IMR-90 (cell line): ENCODE results near the gene CCPG1. TPM values are rescaled to one million over a fixed set of nuclear protein-coding genes. Genes with fewer than 3 reads are reported as not detected.

Source experiments
- ATAC-seq: fragments of 200-7000 bp; cut with Tn5 transposase; 2 replicates; pipeline ENCODE4 v1.9.1; 2020; ENCODE audit warnings: low read depth, mild to moderate bottlenecking, moderate library complexity
- BruUV-seq: library from RNA; stranded (reverse); fragments of 400-500 nt; replicated peaks from 2 replicates; lab custom pipeline; 2021; lab: Mats Ljungman, UMichigan
- CTCF ChIA-PET: fragments of 300-600 bp; formaldehyde crosslinking; extraction: SDS; loops from one replicate; lab custom pipeline; 2021; ENCODE audit warnings: antibody characterized with exemption; lab: Yijun Ruan, JAX
- POLR2A ChIA-PET: fragments of 300-600 bp; sonication (Branson Sonifier 250); formaldehyde crosslinking; loops from one replicate; lab custom pipeline; 2022; ENCODE audit warnings: antibody characterized with exemption; ENCODE audit not compliant: unreplicated experiment; lab: Charles Lee
- DNase-seq: peaks from one replicate; pipeline ENCODE4 v3.0.0; 2013
- H2AFZ ChIP-seq: replicated peaks from 2 replicates; pipeline ENCODE3; 2013; ENCODE audit warnings: low read length, mild to moderate bottlenecking; ENCODE audit not compliant: poor library complexity
- H2AK5ac ChIP-seq: 2 replicates; pipeline ENCODE4 v1.6.1; 2013; ENCODE audit warnings: low read depth, low read length, inconsistent platforms
- H2AK9ac ChIP-seq: replicated peaks from 2 replicates; pipeline ENCODE3; 2013; ENCODE audit warnings: mild to moderate bottlenecking, low read depth, low read length, moderate library complexity; ENCODE audit not compliant: poor library complexity
- H2BK120ac ChIP-seq: 2 replicates; pipeline ENCODE4 v1.6.1; 2013; ENCODE audit warnings: low read depth, low read length, inconsistent platforms
- H2BK15ac ChIP-seq: 3 replicates; pipeline ENCODE4 v1.6.1; 2013; ENCODE audit warnings: low read depth, low read length, inconsistent platforms
- H2BK20ac ChIP-seq: 2 replicates; pipeline ENCODE4 v1.6.1; 2013; ENCODE audit warnings: low read depth, mild to moderate bottlenecking, inconsistent platforms, low read length, moderate library complexity
- H2BK5ac ChIP-seq: 2 replicates; pipeline ENCODE4 v1.6.1; 2013; ENCODE audit warnings: mild to moderate bottlenecking, low read depth, low read length, inconsistent platforms; ENCODE audit not compliant: poor library complexity, severe bottlenecking
- H3K14ac ChIP-seq: replicated peaks from 2 replicates; pipeline ENCODE4 v1.6.1; 2013; ENCODE audit warnings: low read depth, low read length, inconsistent platforms
- H3K18ac ChIP-seq: 2 replicates; pipeline ENCODE4 v1.6.1; 2013; ENCODE audit warnings: low read depth, low read length, control low read depth
- H3K23ac ChIP-seq: 2 replicates; pipeline ENCODE4 v1.6.1; 2013; ENCODE audit warnings: low read depth, low read length, inconsistent platforms
- H3K27ac ChIP-seq: 2 replicates; pipeline ENCODE4 v1.5.1; 2013; ENCODE audit warnings: mild to moderate bottlenecking, control low read depth, low read length; ENCODE audit not compliant: insufficient read depth
- H3K27me3 ChIP-seq: 2 replicates; pipeline ENCODE4 v1.6.1; 2013; ENCODE audit warnings: low read length; ENCODE audit not compliant: control insufficient read depth, insufficient read depth
- H3K36me3 ChIP-seq: 2 replicates; pipeline ENCODE4 v1.6.1; 2013; ENCODE audit warnings: low read length, mixed read lengths; ENCODE audit not compliant: control insufficient read depth, insufficient read depth
- H3K4ac ChIP-seq: 2 replicates; pipeline ENCODE4 v1.6.1; 2013; ENCODE audit warnings: low read depth, low read length, inconsistent platforms
- H3K4me1 ChIP-seq: 2 replicates; pipeline ENCODE4 v1.6.1; 2013; ENCODE audit warnings: low read length, mixed read lengths; ENCODE audit not compliant: control insufficient read depth, insufficient read depth
- H3K4me2 ChIP-seq: 2 replicates; pipeline ENCODE4 v1.6.1; 2013; ENCODE audit warnings: low read depth, mild to moderate bottlenecking, control low read depth, low read length, moderate library complexity
- H3K4me3 ChIP-seq: 2 replicates; pipeline ENCODE4 v1.5.1; 2013; ENCODE audit warnings: low read depth, mild to moderate bottlenecking, control low read depth, low read length, moderate library complexity; ENCODE audit not compliant: insufficient read depth
- H3K56ac ChIP-seq: 2 replicates; pipeline ENCODE4 v1.6.1; 2013; ENCODE audit warnings: low read length, inconsistent platforms; ENCODE audit not compliant: insufficient read depth; ENCODE audit errors: extremely low read depth
- H3K79me1 ChIP-seq, 2 experiments: 2 replicates each; pipeline ENCODE4 v1.6.1; 2013; ENCODE audit warnings: low read length in 2 of 2, inconsistent platforms in 1 of 2, low read depth in 1 of 2
- H3K9ac ChIP-seq: 2 replicates; pipeline ENCODE4 v1.6.1; 2013; ENCODE audit warnings: low read depth, low read length, control low read depth
- H3K9me1 ChIP-seq: 2 replicates; pipeline ENCODE4 v1.6.1; 2013; ENCODE audit warnings: low read length, inconsistent platforms; ENCODE audit not compliant: insufficient read depth
- H3K9me3 ChIP-seq: 2 replicates; pipeline ENCODE4 v1.6.1; 2013; ENCODE audit warnings: low read length; ENCODE audit not compliant: control insufficient read depth, insufficient read depth
- H4K20me1 ChIP-seq: 2 replicates; pipeline ENCODE4 v1.6.1; 2013; ENCODE audit warnings: low read length, inconsistent platforms; ENCODE audit not compliant: insufficient read depth
- H4K5ac ChIP-seq: 2 replicates; pipeline ENCODE4 v1.6.1; 2013; ENCODE audit warnings: mild to moderate bottlenecking, low read depth, low read length, control low read depth
- H4K8ac ChIP-seq, 2 experiments: 2 replicates each; pipeline ENCODE4 v1.6.1; 2013; ENCODE audit warnings: low read depth in 2 of 2, low read length in 2 of 2, control low read depth in 1 of 2, inconsistent platforms in 1 of 2
- H4K91ac ChIP-seq: 2 replicates; pipeline ENCODE4 v1.6.1; 2013; ENCODE audit warnings: low read depth, low read length, inconsistent platforms; ENCODE audit not compliant: insufficient read depth
- BHLHE40 ChIP-seq: fragments of 150-350 bp; IDR thresholded peaks from 2 replicates; pipeline ENCODE4 v1.6.1; 2016; ENCODE audit warnings: mild to moderate bottlenecking, low read depth, low read length
- CEBPB ChIP-seq: IDR thresholded peaks from 2 replicates; pipeline ENCODE4 v1.6.1; 2012; ENCODE audit warnings: low read depth, low read length, improper control_type of control experiment
- CHD1 ChIP-seq: IDR thresholded peaks from 2 replicates; pipeline ENCODE4 v1.6.1; 2012; ENCODE audit warnings: low read depth, low read length, improper control_type of control experiment
- FOS ChIP-seq: fragments of 150-350 bp; IDR thresholded peaks from 2 replicates; pipeline ENCODE4 v1.6.1; 2016; ENCODE audit warnings: low read depth, low read length
- MAFK ChIP-seq: IDR thresholded peaks from 2 replicates; pipeline ENCODE4 v1.6.1; 2012; ENCODE audit warnings: low read depth, low read length, improper control_type of control experiment
- MAZ ChIP-seq: IDR thresholded peaks from 2 replicates; pipeline ENCODE4 v1.6.1; 2012; ENCODE audit warnings: low read depth, mild to moderate bottlenecking, low read length, improper control_type of control experiment, moderate library complexity, borderline replicate concordance
- MXI1 ChIP-seq: IDR thresholded peaks from 2 replicates; pipeline ENCODE4 v1.6.1; 2012; ENCODE audit warnings: low read depth, mild to moderate bottlenecking, low read length, moderate library complexity, borderline replicate concordance
- NFE2L2 ChIP-seq: fragments of 150-350 bp; IDR thresholded peaks from 2 replicates; pipeline ENCODE4 v1.6.1; 2016; ENCODE audit warnings: low read depth, mild to moderate bottlenecking, low read length
- POLR2A ChIP-seq: IDR thresholded peaks from 2 replicates; pipeline ENCODE4 v1.6.1; 2012; ENCODE audit warnings: mild to moderate bottlenecking, low read depth, low read length
- RAD21 ChIP-seq: IDR thresholded peaks from 2 replicates; pipeline ENCODE4 v1.6.1; 2012; ENCODE audit warnings: low read length, improper control_type of control experiment
- RCOR1 ChIP-seq: IDR thresholded peaks from 2 replicates; pipeline ENCODE4 v1.6.1; 2012; ENCODE audit warnings: mild to moderate bottlenecking, low read length, improper control_type of control experiment; ENCODE audit not compliant: insufficient replicate concordance
- RFX5 ChIP-seq: IDR thresholded peaks from 2 replicates; pipeline ENCODE4 v1.8.0; 2012; ENCODE audit warnings: low read depth, mild to moderate bottlenecking, low read length, moderate library complexity
- SMC3 ChIP-seq: fragments of 150-350 bp; IDR thresholded peaks from 2 replicates; pipeline ENCODE4 v1.6.1; 2016; ENCODE audit warnings: low read depth, mild to moderate bottlenecking, antibody characterized with exemption, low read length, moderate library complexity
- whole genome bisulfite sequencing, 2 experiments: methylation state at CpG; one replicate each; pipeline versions ENCODE4 v1.1.5 to v1.1.7; 2013; ENCODE audit warnings: missing lambda C conversion rate in 2 of 2; ENCODE audit not compliant: insufficient read length in 1 of 2; ENCODE audit errors: extremely low coverage in 2 of 2; 5-methylcytosine and 5-hydroxymethylcytosine counted together
- dilution Hi-C: fragments of 300-500 bp; cut with HindIII; formaldehyde crosslinking; loops from one replicate; pipeline ENCODE4 v1.14.3; 2018; ENCODE audit warnings: low sequenced_read_pairs; ENCODE audit not compliant: unreplicated experiment
- in situ Hi-C: fragments of 300-500 bp; cut with MboI; formaldehyde crosslinking; loops from 3 replicates; pipeline ENCODE4 v1.14.3; 2019; ENCODE audit warnings: low sequenced_read_pairs, inconsistent platforms, mixed read lengths
- intact Hi-C: fragments of 100-400 bp; cut with micrococcal nuclease; formaldehyde crosslinking; loops from 2 replicates; pipeline ENCODE4 v1.10.0; 2022
- polyA plus RNA-seq, 3 experiments: library from polyadenylated mRNA; depleted of rRNA; stranded (reverse); fragments of >200 nt; gene quantifications; 2 replicates each; pipeline ENCODE4 v1.2.3, GENCODE V29; 2012; ENCODE audit warnings: low replicate concordance in 1 of 3
- total RNA-seq: library from RNA; depleted of rRNA; stranded (reverse); fragments of >200 nt; gene quantifications from 2 replicates; pipeline ENCODE4 v1.2.3, GENCODE V29; 2012
- TF ChIP-seq, protein P1 (sequence below): conservative IDR thresholded peaks from 2 replicates; pipeline ENCODE4 v1.5.1; 2012; ENCODE audit warnings: mild to moderate bottlenecking, low read depth, low read length, improper control_type of control experiment
- TF ChIP-seq, protein P2 (sequence below): fragments of 150-350 bp; IDR thresholded peaks from 2 replicates; pipeline ENCODE4 v1.6.1; 2016; ENCODE audit warnings: low read depth, mild to moderate bottlenecking, low read length, moderate library complexity, borderline replicate concordance
- TF ChIP-seq, protein P3 (sequence below): fragments of 150-350 bp; IDR thresholded peaks from 2 replicates; pipeline ENCODE4 v1.6.1; 2017; ENCODE audit warnings: mild to moderate bottlenecking, antibody characterized with exemption, low read length, low read depth

The CCPG1 gene
- total and polyA plus RNA-seq, 2 of the 4 experiments (the other 2 are of a cell fraction), result 11.4 to 14.3 TPM

DNA sequence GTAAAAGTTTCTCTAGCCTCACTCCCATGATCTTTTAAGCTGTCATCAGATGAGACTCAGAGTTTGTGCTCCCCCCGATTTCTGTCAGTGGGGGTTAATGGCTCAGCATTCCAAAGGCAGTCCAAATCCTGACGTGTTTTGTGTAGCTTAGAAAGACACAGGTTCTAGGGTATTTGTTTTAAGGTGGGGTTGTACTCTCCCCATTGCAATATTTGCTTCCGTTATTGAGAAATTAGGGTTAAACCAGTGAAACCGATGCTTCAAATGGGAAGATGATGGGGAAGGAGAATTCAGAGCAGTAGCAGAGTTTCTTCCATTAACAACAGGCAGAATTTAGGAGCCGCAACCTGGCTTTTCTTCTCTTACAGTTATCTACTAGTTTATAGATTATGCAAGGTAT, 85.7 kb downstream of the CCPG1 start:
- peaks cover 9 to 27% of the 10 kb centered on the region in 2 experiments for H3K79me1 ChIP-seq
- no peak overlapping the region for H4K5ac ChIP-seq
- in situ Hi-C loops, result no loop called here
- H3K14ac ChIP-seq, result no peak overlapping the region
- no peak overlapping the region for H2BK15ac ChIP-seq
- WGBS, 2 experiments, result no CpG with 5 or more reads among the region's 5 CpGs
- H2BK5ac ChIP-seq, result no peak overlapping the region
- H3K36me3 ChIP-seq, result 0 out of 2 replicates have a peak, but pooled peaks cover 1% of the 10 kb centered on the region
- POLR2A ChIA-PET, result no interaction called here
- no peak overlapping the region for H3K23ac ChIP-seq
- H4K20me1 ChIP-seq, result no peaks in the 10 kb centered on the region
- dilution Hi-C loops, result no loop called here
- H2AFZ ChIP-seq, result no peak overlapping the region
- no peaks in the 10 kb centered on the region for H3K27me3 ChIP-seq
- no peaks in the 10 kb centered on the region for H3K9me1 ChIP-seq
- no peak overlapping the region for H4K8ac ChIP-seq
- peaks cover 2% of the 10 kb centered on the region; the same call in 1 of the 2 replicates for H3K4me1 ChIP-seq
- CTCF ChIA-PET, result no interaction called here
- no peak overlapping the region for H3K9ac ChIP-seq
- H3K9me3 ChIP-seq, result no peaks in the 10 kb centered on the region
- no peak overlapping the region for H3K18ac ChIP-seq
- H3K4me3 ChIP-seq, result no peak overlapping the region
- no peak overlapping the region for H3K4ac ChIP-seq
- no peak overlapping the region for H2AK9ac ChIP-seq
- no peak overlapping the region for H3K4me2 ChIP-seq
- no peak overlapping the region for H3K27ac ChIP-seq
- TF ChIP-seq RFX5 (no peak), MAZ (no peak), MAFK (no peak), POLR2A (no peak), CEBPB (no peak), NFE2L2 (no peak), MXI1 (no peak), FOS (no peak), SMC3 (no peak), BHLHE40 (no peak), RCOR1 (no peak), RAD21 (no peak), CHD1 (no peak)
- TF ChIP-seq, protein P1, sequence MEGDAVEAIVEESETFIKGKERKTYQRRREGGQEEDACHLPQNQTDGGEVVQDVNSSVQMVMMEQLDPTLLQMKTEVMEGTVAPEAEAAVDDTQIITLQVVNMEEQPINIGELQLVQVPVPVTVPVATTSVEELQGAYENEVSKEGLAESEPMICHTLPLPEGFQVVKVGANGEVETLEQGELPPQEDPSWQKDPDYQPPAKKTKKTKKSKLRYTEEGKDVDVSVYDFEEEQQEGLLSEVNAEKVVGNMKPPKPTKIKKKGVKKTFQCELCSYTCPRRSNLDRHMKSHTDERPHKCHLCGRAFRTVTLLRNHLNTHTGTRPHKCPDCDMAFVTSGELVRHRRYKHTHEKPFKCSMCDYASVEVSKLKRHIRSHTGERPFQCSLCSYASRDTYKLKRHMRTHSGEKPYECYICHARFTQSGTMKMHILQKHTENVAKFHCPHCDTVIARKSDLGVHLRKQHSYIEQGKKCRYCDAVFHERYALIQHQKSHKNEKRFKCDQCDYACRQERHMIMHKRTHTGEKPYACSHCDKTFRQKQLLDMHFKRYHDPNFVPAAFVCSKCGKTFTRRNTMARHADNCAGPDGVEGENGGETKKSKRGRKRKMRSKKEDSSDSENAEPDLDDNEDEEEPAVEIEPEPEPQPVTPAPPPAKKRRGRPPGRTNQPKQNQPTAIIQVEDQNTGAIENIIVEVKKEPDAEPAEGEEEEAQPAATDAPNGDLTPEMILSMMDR, result no peak
- TF ChIP-seq, protein P2, sequence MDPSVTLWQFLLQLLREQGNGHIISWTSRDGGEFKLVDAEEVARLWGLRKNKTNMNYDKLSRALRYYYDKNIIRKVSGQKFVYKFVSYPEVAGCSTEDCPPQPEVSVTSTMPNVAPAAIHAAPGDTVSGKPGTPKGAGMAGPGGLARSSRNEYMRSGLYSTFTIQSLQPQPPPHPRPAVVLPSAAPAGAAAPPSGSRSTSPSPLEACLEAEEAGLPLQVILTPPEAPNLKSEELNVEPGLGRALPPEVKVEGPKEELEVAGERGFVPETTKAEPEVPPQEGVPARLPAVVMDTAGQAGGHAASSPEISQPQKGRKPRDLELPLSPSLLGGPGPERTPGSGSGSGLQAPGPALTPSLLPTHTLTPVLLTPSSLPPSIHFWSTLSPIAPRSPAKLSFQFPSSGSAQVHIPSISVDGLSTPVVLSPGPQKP, result no peak
- TF ChIP-seq, protein P3, sequence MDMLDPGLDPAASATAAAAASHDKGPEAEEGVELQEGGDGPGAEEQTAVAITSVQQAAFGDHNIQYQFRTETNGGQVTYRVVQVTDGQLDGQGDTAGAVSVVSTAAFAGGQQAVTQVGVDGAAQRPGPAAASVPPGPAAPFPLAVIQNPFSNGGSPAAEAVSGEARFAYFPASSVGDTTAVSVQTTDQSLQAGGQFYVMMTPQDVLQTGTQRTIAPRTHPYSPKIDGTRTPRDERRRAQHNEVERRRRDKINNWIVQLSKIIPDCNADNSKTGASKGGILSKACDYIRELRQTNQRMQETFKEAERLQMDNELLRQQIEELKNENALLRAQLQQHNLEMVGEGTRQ, result no peak
- H3K56ac ChIP-seq, result no peak overlapping the region
- intact Hi-C loops, result no loop called here
- H4K91ac ChIP-seq, result no peak overlapping the region
- ATAC-seq, result no peak
- no peak overlapping the region for H2BK120ac ChIP-seq
- DNase-seq, result no peak
- H2AK5ac ChIP-seq, result no peak overlapping the region
- H2BK20ac ChIP-seq, result no peak overlapping the region
- BruUV-seq, result no TSS peak
